MM.1S (cell line): ENCODE data around the gene MLIP.

ENCODE experiments used
- CTCF ChIP-seq: fragments of 300-600 bp; sonication (generic); IDR thresholded peaks from 2 replicates; pipeline ENCODE4 v1.5.1; 2016; ENCODE audit warnings: antibody characterized with exemption, low read length, mixed read lengths
- EZH2 ChIP-seq: fragments of 300-600 bp; sonication (generic); optimal IDR thresholded peaks from 2 replicates; pipeline ENCODE3; 2017; ENCODE audit warnings: low read depth, mild to moderate bottlenecking, antibody characterized with exemption, low read length, mixed read lengths
- EZH2phosphoT487 ChIP-seq: fragments of 300-600 bp; sonication (generic); IDR thresholded peaks from 2 replicates; pipeline ENCODE4 v1.6.1; 2018; ENCODE audit warnings: antibody characterized with exemption, low read length

- TF ChIP-seq CTCF (no peak), EZH2 (no peak), EZH2phosphoT487 (no peak)
These were observed 132.5 kb downstream of the MLIP start for GRCh38 chr6:54243699-54244098.
